Panc1 (cell line): ENCODE data around the gene MSLN. TPM values are rescaled to one million over a fixed set of nuclear protein-coding genes. Genes with fewer than 3 reads are reported as not detected.
A peak's percentile ranks its signal among the peaks of the same experiment; 100 is the strongest.

Source experiments
- ATAC-seq: fragments of 200-7000 bp; cut with Tn5 transposase; 2 replicates; pipeline ENCODE4 v1.9.1; 2020; ENCODE audit warnings: mild to moderate bottlenecking, moderate library complexity
- BruUV-seq: library from RNA; stranded (reverse); fragments of 400-500 nt; replicated peaks from 2 replicates; lab custom pipeline; 2021; lab: Mats Ljungman, UMichigan
- CTCF ChIA-PET: fragments of 300-600 bp; sonication (Branson Sonifier 250); formaldehyde crosslinking; loops from one replicate; lab custom pipeline; 2022; ENCODE audit warnings: antibody characterized with exemption; lab: Charles Lee
- POLR2A ChIA-PET: fragments of 300-600 bp; sonication (Branson Sonifier 250); formaldehyde crosslinking; loops from one replicate; lab custom pipeline; 2022; ENCODE audit warnings: antibody characterized with exemption; lab: Charles Lee
- DNase-seq: peaks from one replicate; pipeline ENCODE4 v3.0.0-alpha.2; 2010; ENCODE audit warnings: low read depth, low spot score
- H3K27ac ChIP-seq: 2 replicates; pipeline ENCODE4 v1.5.1; 2011; ENCODE audit warnings: mild to moderate bottlenecking, low read length, inconsistent platforms
- H3K27me3 ChIP-seq: fragments of 200-500 bp; sonication (Bioruptor generic); 2 replicates; pipeline ENCODE4 v1.6.0; 2014; ENCODE audit warnings: low read length, inconsistent platforms; ENCODE audit not compliant: control insufficient read depth, insufficient read depth
- H3K36me3 ChIP-seq: fragments of 200-500 bp; sonication (Bioruptor generic); 2 replicates; pipeline ENCODE4 v1.5.1; 2014; ENCODE audit warnings: inconsistent platforms, mild to moderate bottlenecking, low read length, moderate library complexity; ENCODE audit not compliant: control insufficient read depth, insufficient read depth
- H3K4me1 ChIP-seq: 2 replicates; pipeline ENCODE4 v1.5.1; 2011; ENCODE audit warnings: inconsistent platforms, mild to moderate bottlenecking, low read length, moderate library complexity; ENCODE audit not compliant: control insufficient read depth, insufficient read depth
- H3K4me3 ChIP-seq, 2 experiments: 2 replicates each; pipeline ENCODE4 v1.5.1; 2011 to 2012; ENCODE audit warnings: low read depth in 2 of 2, low read length in 2 of 2, mild to moderate bottlenecking in 2 of 2, inconsistent platforms in 1 of 2, moderate library complexity in 1 of 2
- H3K9me3 ChIP-seq: fragments of 200-500 bp; sonication (Bioruptor generic); 2 replicates; pipeline ENCODE4 v1.5.1; 2014; ENCODE audit warnings: low read depth, mild to moderate bottlenecking, inconsistent platforms, low read length, moderate library complexity; ENCODE audit not compliant: control insufficient read depth, insufficient read depth
- CTCF ChIP-seq: fragments of 450-650 bp; IDR thresholded peaks from 2 replicates; pipeline ENCODE4 v1.5.1; 2017; ENCODE audit warnings: mild to moderate bottlenecking
- POLR2AphosphoS5 ChIP-seq: IDR thresholded peaks from 2 replicates; pipeline ENCODE4 v1.6.1; 2012; ENCODE audit warnings: mild to moderate bottlenecking, low read depth, low read length, moderate library complexity
- REST ChIP-seq, 2 experiments: IDR thresholded peaks; 2 replicates each; pipeline ENCODE4 v1.6.1; 2011 to 2012; ENCODE audit warnings: low read depth in 2 of 2, control low read depth in 1 of 2, low read length in 1 of 2, mild to moderate bottlenecking in 1 of 2, moderate library complexity in 1 of 2; ENCODE audit not compliant: insufficient read depth in 1 of 2
- SIN3A ChIP-seq: IDR thresholded peaks from 2 replicates; pipeline ENCODE4 v1.6.1; 2012; ENCODE audit warnings: low read depth, mild to moderate bottlenecking, low read length, moderate library complexity, borderline replicate concordance; ENCODE audit not compliant: insufficient read depth
- TCF7L2 ChIP-seq: IDR thresholded peaks from 2 replicates; pipeline ENCODE4 v1.6.1; 2011; ENCODE audit warnings: mild to moderate bottlenecking, low read depth, low read length, inconsistent platforms
- in situ Hi-C: cut with HindIII; loops from 2 replicates; pipeline ENCODE4 v1.10.0; 2016; ENCODE audit warnings: low sequenced_read_pairs, low pct_unique_long_range_greater_than_20kb
- intact Hi-C: fragments of 100-400 bp; cut with micrococcal nuclease; formaldehyde crosslinking; loops from one replicate; pipeline ENCODE4 v1.10.0; 2022; ENCODE audit not compliant: unreplicated experiment
- total RNA-seq: library from RNA; stranded (reverse); gene quantifications from one replicate; pipeline ENCODE4 v1.2.1, GENCODE V29; 2021; ENCODE audit not compliant: unreplicated experiment

MSLN gene
- total RNA-seq, 1 experiment from 2014 or later: 1.1 TPM

DNA sequence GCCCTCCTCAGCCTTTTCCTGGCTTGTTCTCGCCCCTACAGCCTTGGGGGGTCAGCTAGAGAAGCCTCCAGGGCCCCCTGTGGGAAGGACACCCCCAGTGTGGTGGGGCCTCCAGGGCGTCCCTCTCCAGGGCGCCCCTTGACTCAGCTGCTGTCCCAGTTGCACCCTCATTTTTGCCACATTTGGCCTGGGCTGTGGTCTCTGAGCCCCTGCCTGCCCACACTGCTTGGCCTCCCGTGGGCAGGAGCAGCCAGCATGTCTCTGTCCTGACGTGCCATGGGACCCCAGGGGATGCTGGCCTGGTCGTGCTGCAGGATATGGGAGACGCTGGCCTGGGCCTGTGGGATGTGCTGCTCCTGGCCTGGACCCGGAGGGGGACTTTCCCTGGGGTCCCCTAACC lies 32.9 kb downstream of the MSLN start:
- Histone ChIP-seq H3K27ac (no peak overlapping the region), H3K4me1 (peaks cover 13% of the 10 kb centered on the region), H3K9me3 (no peaks in the 10 kb centered on the region), H3K36me3 (peaks cover 5% of the 10 kb centered on the region), H3K4me3 (no peak overlapping the region), H3K27me3 (no peaks in the 10 kb centered on the region)
- intact Hi-C loops (no loop called here), in situ Hi-C loops (no loop called here)
- no peak for ATAC-seq
- ChIA-PET CTCF (no interaction called here), POLR2A (interaction anchor here (0.5 to 0.6 kb wide), 2 partner anchors 14 to 50 kb away, joined by 7 to 10 read pairs; no protein-coding TSS in a partner anchor)
- BruUV-seq: no TSS peak
- DNase-seq: no peak
- TF ChIP-seq SIN3A: no peak
- no peak for TF ChIP-seq POLR2AphosphoS5
- no peak for TF ChIP-seq TCF7L2
- no peak for TF ChIP-seq REST (IDR thresholded peaks at IDR 0.05; ENCODE audit: insufficient read depth in 1 of 2, low read depth in 2 of 2, low read length in 1 of 2)
- no peak for TF ChIP-seq CTCF

DNA sequence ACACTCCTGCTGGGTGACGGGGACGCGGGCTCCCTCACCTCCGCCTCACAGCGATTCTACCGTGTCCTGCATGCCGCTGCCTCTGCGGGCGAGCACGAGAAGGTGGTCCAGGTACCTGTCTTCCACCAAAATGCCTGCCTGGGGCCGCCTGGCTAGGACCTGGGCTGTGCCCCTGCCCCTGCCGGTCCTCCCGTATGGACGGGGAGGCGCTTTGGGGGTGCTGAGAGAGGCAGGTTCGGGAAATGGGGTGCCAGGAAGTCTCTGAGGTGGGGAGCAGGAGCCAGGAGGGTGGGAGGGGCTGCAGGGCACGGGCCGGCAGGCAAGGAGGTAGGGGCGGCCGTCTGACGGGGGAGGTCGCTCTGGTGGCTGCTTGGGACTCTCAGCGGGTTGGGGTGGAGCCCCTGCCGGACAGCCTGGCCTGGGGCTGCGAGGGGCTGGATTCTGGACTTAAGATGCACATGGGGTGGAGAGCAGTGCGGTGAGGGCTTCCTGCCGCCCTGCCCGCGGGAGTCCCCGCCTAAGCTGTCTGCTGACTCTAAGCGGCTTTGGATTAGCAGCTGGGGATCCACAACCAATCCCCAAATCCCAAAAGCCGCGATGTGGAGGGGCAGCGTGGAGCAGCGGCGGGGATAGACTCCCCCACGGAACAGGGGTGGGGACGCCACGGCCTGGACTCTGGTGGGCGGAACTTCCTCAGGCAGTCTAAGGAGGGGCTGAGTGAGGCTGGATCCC lies 33.7 kb downstream of the MSLN start:
- no peak for DNase-seq
- no peak for TF ChIP-seq POLR2AphosphoS5
- no peak for TF ChIP-seq SIN3A
- TF ChIP-seq CTCF: no peak
- no peak for TF ChIP-seq REST (IDR thresholded peaks at IDR 0.05; ENCODE audit: insufficient read depth in 1 of 2, low read depth in 2 of 2, low read length in 1 of 2)
- TF ChIP-seq TCF7L2: no peak
- no peak overlapping the region for H3K4me3 ChIP-seq
- H3K36me3 ChIP-seq: peaks cover 3% of the 10 kb centered on the region
- ChIA-PET CTCF (no interaction called here), POLR2A (no interaction called here)
- peaks cover 20% of the 10 kb centered on the region for H3K4me1 ChIP-seq
- ATAC-seq: peak; percentile 10; the same call in 1 of the 2 replicates
- in situ Hi-C loops (no loop called here), intact Hi-C loops (no loop called here)
- no peaks in the 10 kb centered on the region for H3K27me3 ChIP-seq
- BruUV-seq: no TSS peak
- no peaks in the 10 kb centered on the region for H3K9me3 ChIP-seq
- H3K27ac ChIP-seq: no peak overlapping the region
